NT2/D1 (cell line): Measurements from ENCODE around the gene HKDC1.

ENCODE experiments used
- YY1 ChIP-seq: IDR thresholded peaks from 2 replicates; pipeline ENCODE4 v1.6.1; 2011; ENCODE audit not compliant: insufficient read length, insufficient read depth
- ZNF274 ChIP-seq: IDR thresholded peaks from 2 replicates; pipeline ENCODE4 v1.6.1; 2011; ENCODE audit warnings: mild to moderate bottlenecking, low read depth, low read length

- TF ChIP-seq YY1 (no peak), ZNF274 (no peak)
Observed at GRCh38 chr10:69262292-69262751, 42.2 kb downstream of the HKDC1 start.
